ENCODE data around the gene LTO1.

DNA sequence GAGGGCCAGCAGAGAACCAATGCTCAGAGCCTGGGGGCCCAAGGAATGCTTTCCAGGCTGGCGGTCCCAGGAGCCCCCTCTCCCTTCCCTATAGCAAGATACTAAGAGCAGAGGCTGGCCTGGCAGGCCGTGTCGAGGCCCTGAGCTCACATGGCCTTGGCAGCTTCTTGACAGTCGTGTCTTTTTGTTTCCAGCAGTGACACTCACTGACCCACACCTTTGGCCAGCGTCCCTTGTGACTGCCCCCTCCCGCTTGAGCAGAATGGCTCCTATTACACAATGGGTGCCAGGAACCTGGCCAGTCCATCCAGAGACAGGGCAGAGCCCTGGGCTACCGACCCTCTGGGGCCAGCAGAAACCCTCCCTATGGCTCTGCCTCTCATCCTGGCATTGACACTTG lies 40.6 kb downstream of the LTO1 start:
- TF ChIP-seq, protein P1, sequence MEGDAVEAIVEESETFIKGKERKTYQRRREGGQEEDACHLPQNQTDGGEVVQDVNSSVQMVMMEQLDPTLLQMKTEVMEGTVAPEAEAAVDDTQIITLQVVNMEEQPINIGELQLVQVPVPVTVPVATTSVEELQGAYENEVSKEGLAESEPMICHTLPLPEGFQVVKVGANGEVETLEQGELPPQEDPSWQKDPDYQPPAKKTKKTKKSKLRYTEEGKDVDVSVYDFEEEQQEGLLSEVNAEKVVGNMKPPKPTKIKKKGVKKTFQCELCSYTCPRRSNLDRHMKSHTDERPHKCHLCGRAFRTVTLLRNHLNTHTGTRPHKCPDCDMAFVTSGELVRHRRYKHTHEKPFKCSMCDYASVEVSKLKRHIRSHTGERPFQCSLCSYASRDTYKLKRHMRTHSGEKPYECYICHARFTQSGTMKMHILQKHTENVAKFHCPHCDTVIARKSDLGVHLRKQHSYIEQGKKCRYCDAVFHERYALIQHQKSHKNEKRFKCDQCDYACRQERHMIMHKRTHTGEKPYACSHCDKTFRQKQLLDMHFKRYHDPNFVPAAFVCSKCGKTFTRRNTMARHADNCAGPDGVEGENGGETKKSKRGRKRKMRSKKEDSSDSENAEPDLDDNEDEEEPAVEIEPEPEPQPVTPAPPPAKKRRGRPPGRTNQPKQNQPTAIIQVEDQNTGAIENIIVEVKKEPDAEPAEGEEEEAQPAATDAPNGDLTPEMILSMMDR (IDR thresholded peaks at IDR 0.05): no peak
- no peak for TF ChIP-seq ZFP36 (IDR thresholded peaks at IDR 0.05; ENCODE audit: borderline replicate concordance, partially characterized antibody)
- no peak for TF ChIP-seq PBX3 (IDR thresholded peaks at IDR 0.05)
- TF ChIP-seq RFX5 (IDR thresholded peaks at IDR 0.05): no peak

All from A549 (cell line).